Measurements from ENCODE around the gene KRT9. TPM values are rescaled to one million over a fixed set of nuclear protein-coding genes. Genes with fewer than 3 reads are reported as not detected.
A peak's percentile ranks its signal among the peaks of the same experiment; 100 is the strongest.

Gene KRT9
- total and polyA plus RNA-seq, 2 of the 13 experiments (the other 11 are each of a cell fraction or from before 2014, with no cell fraction given): not detected

DNA sequence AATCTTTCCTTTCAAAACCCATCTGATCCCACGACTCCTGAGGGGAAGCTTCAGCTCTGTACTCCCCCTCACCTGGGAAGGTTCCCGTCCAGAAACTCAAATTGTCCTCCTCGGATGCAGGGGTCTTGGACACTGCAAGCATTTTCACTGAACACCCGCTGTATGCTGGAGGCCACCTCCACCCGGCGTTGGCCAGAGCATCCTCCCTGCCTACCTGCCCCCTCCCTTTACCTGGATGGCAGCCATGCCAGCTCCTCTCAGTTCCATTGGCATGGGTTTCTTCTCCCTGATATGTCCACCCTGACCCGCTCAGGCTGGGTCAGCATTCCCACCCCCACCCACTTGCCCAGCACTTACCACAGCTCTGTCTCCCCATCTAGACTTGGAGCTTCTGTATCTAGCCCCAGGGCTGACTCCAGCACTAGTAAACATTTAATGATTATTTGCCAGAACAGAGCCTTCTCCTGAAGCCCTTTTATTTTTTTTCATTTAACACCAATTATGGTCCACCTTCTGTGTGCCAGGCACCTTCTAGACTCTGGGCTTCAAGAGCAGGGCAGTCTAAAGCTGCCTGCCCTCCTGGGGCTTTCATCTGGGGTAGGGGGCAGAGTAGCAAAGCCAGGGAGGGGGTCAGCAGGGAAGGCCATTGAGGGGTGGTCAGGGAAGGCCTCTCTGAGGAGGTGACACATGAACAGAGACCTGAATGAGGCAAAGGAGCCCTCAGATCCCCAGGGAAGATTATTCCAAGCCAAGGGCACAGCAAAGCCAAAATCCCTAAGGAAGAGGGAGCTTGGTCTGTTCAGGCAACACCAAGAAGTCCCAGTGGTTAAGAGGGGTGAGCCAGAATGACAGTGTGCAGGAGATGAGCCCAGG is 34.9 kb downstream of the KRT9 start (continued):
- no peak for TF ChIP-seq ZSCAN20 (CRISPR knock-in tag; IDR thresholded peaks at IDR 0.05; ENCODE audit: borderline replicate concordance)
- TF ChIP-seq SNRNP70 (IDR thresholded peaks at IDR 0.05; ENCODE audit: low read depth, low read length): no peak
- TF ChIP-seq HOXA7 (CRISPR knock-in tag; IDR thresholded peaks at IDR 0.05): no peak
- TF ChIP-seq ZNF431 (CRISPR knock-in tag; IDR thresholded peaks at IDR 0.05; ENCODE audit: borderline replicate concordance, low read depth): no peak

DNA sequence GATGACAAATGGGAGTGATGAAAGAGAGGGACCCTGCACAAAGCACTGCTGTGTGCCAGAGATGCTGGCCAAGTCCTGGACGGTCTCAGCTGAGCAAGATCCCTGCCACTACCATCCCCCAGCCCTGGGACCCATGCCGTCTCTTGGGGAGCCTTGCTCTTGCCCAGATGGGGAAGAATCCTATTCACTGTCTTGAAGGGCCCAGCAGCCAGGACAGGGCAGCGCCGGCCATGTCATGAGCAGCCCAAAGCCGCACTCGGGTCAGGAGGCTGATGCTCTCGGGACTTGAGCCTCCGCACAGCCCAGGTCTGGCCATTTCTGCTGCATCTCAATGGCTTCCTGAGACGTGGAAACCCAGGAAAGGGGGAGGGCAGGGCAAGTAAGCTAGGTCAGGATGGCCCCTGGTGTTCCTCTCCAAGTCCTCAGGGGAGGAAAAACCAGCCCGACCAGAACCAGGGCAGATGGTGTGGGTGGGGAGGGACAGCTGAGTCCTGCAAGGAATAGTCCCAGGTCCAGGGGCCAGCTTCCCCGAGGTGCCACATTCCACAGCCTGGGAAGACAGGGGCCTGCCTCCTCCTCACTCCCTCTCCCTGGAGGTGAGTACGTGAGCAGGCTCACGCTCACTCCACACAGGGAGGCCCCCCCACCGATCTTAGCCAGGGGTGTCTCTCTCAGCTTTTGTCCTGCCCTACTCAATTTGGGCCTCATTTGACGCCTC is 35.9 kb downstream of the KRT9 start:
- Histone ChIP-seq H3K4me3 (replicated peaks in 1 of 3; ENCODE audit: insufficient read depth in 1 of 3, low read depth in 2 of 3, low read length in 3 of 3) (0 out of 6 replicates have a peak overlapping the region, but pooled peaks of 1 of the 3 experiments have one; percentile 1), H2AFZ (ENCODE audit: low read length) (no peak overlapping the region), H3K9me3 (ENCODE audit: low read length) (no peaks in the 10 kb centered on the region), H3K4me1 (ENCODE audit: insufficient read depth, low read length) (peaks cover 64% of the 10 kb centered on the region), H3K4me2 (ENCODE audit: low read depth, low read length) (peak overlapping the region; percentile 20; the same call in 1 of the 2 replicates), H3K79me2 (ENCODE audit: insufficient read depth, low read length) (no peaks in the 10 kb centered on the region), H3K27ac (ENCODE audit: extremely low read length, insufficient read depth, low read length) (no peak overlapping the region), H3K9ac (ENCODE audit: insufficient read depth, low read depth, low read length) (no peak overlapping the region), H4K20me1 (ENCODE audit: insufficient read depth, low read length) (no peaks in the 10 kb centered on the region), H3K36me3 (replicated peaks in 1 of 2; ENCODE audit: control insufficient read depth in 1 of 2, insufficient read depth in 2 of 2, low read length in 2 of 2) (no peaks in the 10 kb centered on the region), H3K27me3 (ENCODE audit: control insufficient read depth in 1 of 2, insufficient read depth in 2 of 2, low read length in 2 of 2) (peaks cover 0 to 11% of the 10 kb centered on the region in 2 experiments; a peak in 2 of 5 replicates)
- in situ Hi-C loops (cut with HindIII; ENCODE audit: extremely low pct_ligation_motif_present, low pct_unique_long_range_greater_than_20kb) (no loop called here), intact Hi-C loops (cut with micrococcal nuclease; ENCODE audit: unreplicated experiment) (loop anchor here (10.0 kb wide), 1 partner anchor 121 kb away; no protein-coding TSS in a partner anchor)
- DNase-seq (ENCODE audit: low spot score) (no peak), ATAC-seq (peak; percentile 13; the same call in 1 of the 3 replicates), FAIRE-seq (no peak)
- TF ChIP-seq PITX1 (CRISPR knock-in tag; IDR thresholded peaks at IDR 0.05) (no peak), TBX2 (CRISPR knock-in tag; IDR thresholded peaks at IDR 0.05; ENCODE audit: borderline replicate concordance) (peak; percentile 38; the same call in 1 of the 2 replicates), ZNF839 (CRISPR knock-in tag; IDR thresholded peaks at IDR 0.05; ENCODE audit: borderline replicate concordance) (no peak), ZNF296 (CRISPR knock-in tag; conservative IDR thresholded peaks at IDR 0.05) (0 out of 2 replicates have a peak, but pooled peaks have one; percentile 50)
- TF ChIP-seq, protein P1, sequence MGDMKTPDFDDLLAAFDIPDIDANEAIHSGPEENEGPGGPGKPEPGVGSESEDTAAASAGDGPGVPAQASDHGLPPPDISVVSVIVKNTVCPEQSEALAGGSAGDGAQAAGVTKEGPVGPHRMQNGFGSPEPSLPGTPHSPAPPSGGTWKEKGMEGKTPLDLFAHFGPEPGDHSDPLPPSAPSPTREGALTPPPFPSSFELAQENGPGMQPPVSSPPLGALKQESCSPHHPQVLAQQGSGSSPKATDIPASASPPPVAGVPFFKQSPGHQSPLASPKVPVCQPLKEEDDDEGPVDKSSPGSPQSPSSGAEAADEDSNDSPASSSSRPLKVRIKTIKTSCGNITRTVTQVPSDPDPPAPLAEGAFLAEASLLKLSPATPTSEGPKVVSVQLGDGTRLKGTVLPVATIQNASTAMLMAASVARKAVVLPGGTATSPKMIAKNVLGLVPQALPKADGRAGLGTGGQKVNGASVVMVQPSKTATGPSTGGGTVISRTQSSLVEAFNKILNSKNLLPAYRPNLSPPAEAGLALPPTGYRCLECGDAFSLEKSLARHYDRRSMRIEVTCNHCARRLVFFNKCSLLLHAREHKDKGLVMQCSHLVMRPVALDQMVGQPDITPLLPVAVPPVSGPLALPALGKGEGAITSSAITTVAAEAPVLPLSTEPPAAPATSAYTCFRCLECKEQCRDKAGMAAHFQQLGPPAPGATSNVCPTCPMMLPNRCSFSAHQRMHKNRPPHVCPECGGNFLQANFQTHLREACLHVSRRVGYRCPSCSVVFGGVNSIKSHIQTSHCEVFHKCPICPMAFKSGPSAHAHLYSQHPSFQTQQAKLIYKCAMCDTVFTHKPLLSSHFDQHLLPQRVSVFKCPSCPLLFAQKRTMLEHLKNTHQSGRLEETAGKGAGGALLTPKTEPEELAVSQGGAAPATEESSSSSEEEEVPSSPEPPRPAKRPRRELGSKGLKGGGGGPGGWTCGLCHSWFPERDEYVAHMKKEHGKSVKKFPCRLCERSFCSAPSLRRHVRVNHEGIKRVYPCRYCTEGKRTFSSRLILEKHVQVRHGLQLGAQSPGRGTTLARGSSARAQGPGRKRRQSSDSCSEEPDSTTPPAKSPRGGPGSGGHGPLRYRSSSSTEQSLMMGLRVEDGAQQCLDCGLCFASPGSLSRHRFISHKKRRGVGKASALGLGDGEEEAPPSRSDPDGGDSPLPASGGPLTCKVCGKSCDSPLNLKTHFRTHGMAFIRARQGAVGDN (CRISPR knock-in tag; IDR thresholded peaks at IDR 0.05): peak; percentile 56; the same call in 1 of the 2 replicates
- 51% methylated on average over 13 of the region's 15 CpGs for WGBS (ENCODE audit: low lambda C conversion rate)
- POLR2A ChIA-PET: no interaction called here
- no TSS peak for BruUV-seq (replicated peaks)
- CTCF ChIA-PET (ENCODE audit: low intra/inter-chr PET ratio, low total read pairs): interaction anchor here (1.7 kb wide), 1 partner anchor 49 kb away, joined by 3 read pairs; no protein-coding TSS in a partner anchor

Data from HepG2 (cell line).